Mesenchymal stem cell (in vitro differentiated cells and primary cell): ENCODE data around the gene UGT1A10.
"Not testable (repeated sequence)": the region's sequence is repeated elsewhere in the genome, so short reads cannot be mapped to it uniquely, and the experiment has no call there.

Experiments used
- DNase-seq: peaks from one replicate; pipeline ENCODE4 v3.0.0-alpha.2; 2013
- H2AFZ ChIP-seq: one replicate; pipeline ENCODE4 v1.6.1; 2013; ENCODE audit warnings: low read depth, mild to moderate bottlenecking, control low read depth, inconsistent platforms, low read length, moderate library complexity
- H2AK5ac ChIP-seq: 2 replicates; pipeline ENCODE4 v1.6.1; 2013; ENCODE audit warnings: low read length, moderate library complexity, mild to moderate bottlenecking, inconsistent platforms; ENCODE audit not compliant: severe bottlenecking
- H2BK120ac ChIP-seq: one replicate; pipeline ENCODE4 v1.6.1; 2013; ENCODE audit warnings: low read depth, mild to moderate bottlenecking, inconsistent platforms, low read length, moderate library complexity
- H2BK12ac ChIP-seq, 2 experiments: one replicate each; pipeline ENCODE4 v1.6.1; 2013; ENCODE audit warnings: inconsistent platforms in 2 of 2, low read length in 2 of 2, mild to moderate bottlenecking in 2 of 2, moderate library complexity in 2 of 2, control low read depth in 1 of 2
- H2BK15ac ChIP-seq: one replicate; pipeline ENCODE4 v1.6.1; 2013; ENCODE audit warnings: mild to moderate bottlenecking, low read depth, inconsistent platforms; ENCODE audit not compliant: poor library complexity, severe bottlenecking
- H2BK5ac ChIP-seq: 2 replicates; pipeline ENCODE4 v1.6.1; 2013; ENCODE audit warnings: low read depth, mild to moderate bottlenecking, low read length, control low read depth, inconsistent platforms; ENCODE audit not compliant: poor library complexity, severe bottlenecking
- H3K14ac ChIP-seq, 2 experiments: one replicate each; pipeline ENCODE4 v1.6.1; 2013; ENCODE audit warnings: inconsistent platforms in 2 of 2, low read length in 2 of 2, control low read depth in 1 of 2, mild to moderate bottlenecking in 1 of 2, moderate library complexity in 1 of 2
- H3K18ac ChIP-seq, 2 experiments: one replicate each; pipeline ENCODE4 v1.6.1; 2013; ENCODE audit warnings: inconsistent platforms in 2 of 2, low read length in 2 of 2, control low read depth in 1 of 2, low read depth in 1 of 2, mild to moderate bottlenecking in 1 of 2
- H3K23ac ChIP-seq, 2 experiments: one replicate each; pipeline ENCODE4 v1.6.1; 2013; ENCODE audit warnings: inconsistent platforms in 2 of 2, low read length in 2 of 2, mild to moderate bottlenecking in 2 of 2, moderate library complexity in 2 of 2, control low read depth in 1 of 2
- H3K27ac ChIP-seq: 2 replicates; pipeline ENCODE4 v1.5.1; 2013; ENCODE audit warnings: mild to moderate bottlenecking, moderate library complexity, low read length, control low read depth, inconsistent platforms; ENCODE audit not compliant: poor library complexity, severe bottlenecking
- H3K27me3 ChIP-seq, 2 experiments: 2 replicates each; pipeline versions ENCODE4 v1.6.1 to v1.7.0; 2013; ENCODE audit warnings: low read length in 2 of 2, mild to moderate bottlenecking in 2 of 2, moderate library complexity in 2 of 2, control low read depth in 1 of 2, inconsistent platforms in 1 of 2; ENCODE audit not compliant: control insufficient read depth in 1 of 2, insufficient read depth in 1 of 2
- H3K36me3 ChIP-seq, 2 experiments: 2 replicates each; pipeline versions ENCODE4 v1.6.1 to v1.7.0; 2013; ENCODE audit warnings: low read length in 2 of 2, control low read depth in 1 of 2, inconsistent platforms in 1 of 2, low read depth in 1 of 2, mild to moderate bottlenecking in 1 of 2; ENCODE audit not compliant: insufficient read depth in 2 of 2, control insufficient read depth in 1 of 2
- H3K4ac ChIP-seq, 2 experiments: one replicate each; pipeline ENCODE4 v1.6.1; 2013; ENCODE audit warnings: inconsistent platforms in 2 of 2, low read length in 2 of 2, mild to moderate bottlenecking in 2 of 2, moderate library complexity in 2 of 2, control low read depth in 1 of 2, low read depth in 1 of 2
- H3K4me1 ChIP-seq: 2 replicates; pipeline ENCODE4 v1.6.1; 2013; ENCODE audit warnings: low read depth, low read length, control low read depth; ENCODE audit not compliant: control insufficient read depth, insufficient read depth
- H3K4me2 ChIP-seq: 2 replicates; pipeline ENCODE4 v1.6.1; 2013; ENCODE audit warnings: low read length, mild to moderate bottlenecking, inconsistent platforms; ENCODE audit not compliant: poor library complexity, severe bottlenecking
- H3K4me3 ChIP-seq, 2 experiments: 2 replicates each; pipeline versions ENCODE4 v1.5.1 to v1.7.0; 2013; ENCODE audit warnings: low read length in 2 of 2, mild to moderate bottlenecking in 2 of 2, control low read depth in 1 of 2, low read depth in 1 of 2; ENCODE audit not compliant: insufficient read depth in 1 of 2
- H3K79me1 ChIP-seq: replicated peaks from 2 replicates; pipeline ENCODE4 v1.6.1; 2013; ENCODE audit warnings: mild to moderate bottlenecking, control low read depth, low read length, inconsistent platforms; ENCODE audit not compliant: poor library complexity, severe bottlenecking
- H3K9ac ChIP-seq: 2 replicates; pipeline ENCODE4 v1.7.0; 2013; ENCODE audit warnings: mild to moderate bottlenecking, low read length, moderate library complexity
- H3K9me3 ChIP-seq: 2 replicates; pipeline ENCODE4 v1.7.0; 2013; ENCODE audit warnings: mild to moderate bottlenecking, low read length; ENCODE audit not compliant: control insufficient read depth
- H4K8ac ChIP-seq: one replicate; pipeline ENCODE4 v1.6.1; 2013; ENCODE audit warnings: inconsistent platforms, mild to moderate bottlenecking, low read length, moderate library complexity
- H4K91ac ChIP-seq: one replicate; pipeline ENCODE4 v1.6.1; 2013; ENCODE audit warnings: mild to moderate bottlenecking, low read length, inconsistent platforms
- WGBS: methylation state at CpG from one replicate; pipeline ENCODE4 v1.1.7; 2013; ENCODE audit warnings: mixed read lengths; 5-methylcytosine and 5-hydroxymethylcytosine counted together

UGT1A10 gene

DNA sequence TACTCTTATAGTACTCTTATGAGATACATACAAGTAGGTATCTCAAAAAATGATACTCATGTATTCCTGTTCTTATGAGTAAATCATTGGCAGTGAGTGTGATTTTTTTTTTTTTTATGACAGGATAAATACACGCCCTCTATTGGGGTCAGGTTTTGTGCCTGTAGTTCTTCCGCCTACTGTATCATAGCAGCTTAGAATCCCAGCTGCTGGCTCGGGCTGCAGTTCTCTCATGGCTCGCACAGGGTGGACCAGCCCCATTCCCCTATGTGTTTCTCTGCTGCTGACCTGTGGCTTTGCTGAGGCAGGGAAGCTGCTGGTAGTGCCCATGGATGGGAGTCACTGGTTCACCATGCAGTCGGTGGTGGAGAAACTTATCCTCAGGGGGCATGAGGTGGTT, 18.8 kb upstream of the UGT1A10 start, which contains the start of gene UGT1A8:
TSS of gene UGT1A8 (plus strand) at position 158 of the 400 bp plus-strand sequence. CDS start at position 233, 75 bp downstream.
- not testable (repeated sequence) for H3K23ac ChIP-seq, H3K79me1 ChIP-seq, H4K8ac ChIP-seq, H3K27ac ChIP-seq, H2BK12ac ChIP-seq, H3K27me3 ChIP-seq, H4K91ac ChIP-seq, H3K4me2 ChIP-seq, H3K36me3 ChIP-seq, H3K4me1 ChIP-seq, H2AK5ac ChIP-seq, H3K9ac ChIP-seq, H2AFZ ChIP-seq, H3K18ac ChIP-seq, DNase-seq, H3K9me3 ChIP-seq, H2BK5ac ChIP-seq, H2BK120ac ChIP-seq, H2BK15ac ChIP-seq, H3K4me3 ChIP-seq, H3K4ac ChIP-seq, H3K14ac ChIP-seq
- 95% methylated on average over 4 of the region's 5 CpGs for WGBS

DNA sequence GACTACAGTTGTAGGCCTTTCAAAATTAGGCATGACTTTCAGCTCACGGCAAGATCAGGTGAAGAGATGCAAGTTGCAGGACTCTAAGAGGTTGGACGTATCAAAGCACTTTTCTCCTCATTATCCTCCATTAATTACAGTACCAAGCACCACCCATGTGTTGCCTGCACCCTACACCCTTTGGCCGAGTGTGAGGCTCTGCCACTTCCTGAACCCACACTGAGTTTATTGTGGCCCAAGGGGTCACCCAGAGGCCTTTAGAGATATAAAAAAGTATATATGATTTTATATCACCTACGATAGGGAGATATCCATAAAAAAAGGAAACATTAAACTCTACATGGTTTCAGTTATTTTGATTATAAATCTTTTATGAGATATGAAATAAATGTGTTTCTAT, 16.0 kb upstream of the UGT1A10 start:
- no peak for DNase-seq
- Histone ChIP-seq H3K4me1 (no peaks in the 10 kb centered on the region), H3K4me3 (no peak overlapping the region), H3K4ac (no peak overlapping the region), H3K14ac (no peak overlapping the region), H2AK5ac (no peak overlapping the region), H2BK12ac (no peak overlapping the region), H2AFZ (no peak overlapping the region), H3K9ac (no peak overlapping the region), H2BK5ac (no peak overlapping the region), H3K18ac (no peak overlapping the region), H4K91ac (no peak overlapping the region), H4K8ac (no peak overlapping the region), H2BK15ac (no peak overlapping the region), H3K9me3 (peaks cover 2% of the 10 kb centered on the region), H3K27me3 (peaks cover 0 to 4% of the 10 kb centered on the region in 2 experiments), H3K23ac (no peak overlapping the region), H3K4me2 (no peak overlapping the region), H3K36me3 (no peaks in the 10 kb centered on the region), H2BK120ac (no peak overlapping the region), H3K27ac (no peak overlapping the region), H3K79me1 (no peaks in the 10 kb centered on the region)
- 70% methylated on average over 3 of the region's 4 CpGs for WGBS

DNA sequence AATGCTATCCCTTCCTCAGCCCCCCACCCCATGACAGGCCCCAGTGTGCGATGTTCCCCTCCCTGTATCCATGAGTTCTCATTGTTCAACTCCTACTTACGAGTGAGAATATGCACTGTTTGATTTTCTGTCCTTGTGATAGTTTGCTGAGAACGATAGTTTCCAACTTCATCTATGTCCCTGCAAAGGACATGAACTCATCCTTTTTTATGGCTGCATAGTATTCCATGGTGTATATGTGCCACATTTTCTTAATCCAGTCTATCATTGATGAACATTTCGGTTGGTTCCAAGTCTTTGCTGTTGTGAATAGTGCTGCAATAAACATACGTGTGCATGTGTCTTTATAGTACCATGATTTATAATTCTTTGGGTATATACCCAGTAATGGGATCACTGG, 14.4 kb upstream of the UGT1A10 start:
- not testable (repeated sequence) for H2BK5ac ChIP-seq, H3K4me1 ChIP-seq, DNase-seq, H3K9ac ChIP-seq, H2BK120ac ChIP-seq, H3K4me3 ChIP-seq, H2BK15ac ChIP-seq, H2BK12ac ChIP-seq, H3K27ac ChIP-seq, H3K9me3 ChIP-seq, H2AK5ac ChIP-seq, H2AFZ ChIP-seq, H3K4me2 ChIP-seq, H3K14ac ChIP-seq, H3K27me3 ChIP-seq, H3K18ac ChIP-seq, H3K4ac ChIP-seq, H3K79me1 ChIP-seq, H4K8ac ChIP-seq, H3K36me3 ChIP-seq, H4K91ac ChIP-seq, H3K23ac ChIP-seq
- WGBS: 100% methylated on average over 1 of the region's 5 CpGs

DNA sequence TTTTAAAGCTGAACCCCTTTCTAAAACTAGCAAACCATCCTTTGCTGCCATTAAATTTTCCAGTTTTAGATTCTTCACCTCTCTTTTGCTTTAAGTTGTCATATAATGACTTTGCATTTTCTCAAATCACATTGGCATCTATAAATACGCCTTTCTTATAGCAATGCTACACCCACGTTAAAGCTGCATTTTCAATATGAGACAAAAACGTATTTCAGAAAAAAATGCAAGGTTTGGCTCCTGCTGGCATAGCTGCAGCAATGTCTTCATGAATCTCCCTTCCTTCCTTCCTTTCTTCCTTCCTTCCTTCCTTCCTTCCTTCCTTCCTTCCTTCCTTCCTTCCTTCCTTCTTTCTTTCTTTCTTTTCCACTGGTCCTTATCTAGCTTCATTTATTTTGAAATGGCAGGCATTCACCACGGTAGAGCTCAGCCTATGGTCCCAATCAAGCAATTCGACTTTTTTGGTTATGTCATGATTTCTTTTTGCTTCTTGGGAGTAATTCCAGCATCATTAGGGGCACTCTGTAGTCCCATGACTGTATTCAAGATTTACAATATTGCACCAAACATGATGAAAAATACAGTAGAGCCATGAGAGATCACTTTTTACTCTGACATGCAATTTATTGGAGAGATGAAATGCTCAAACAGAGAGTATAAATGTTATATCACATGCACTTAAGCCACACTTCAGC, 8.8 kb upstream of the UGT1A10 start:
- Histone ChIP-seq H3K36me3 (no peaks in the 10 kb centered on the region), H4K91ac (no peak overlapping the region), H3K9me3 (peaks cover 18% of the 10 kb centered on the region), H2BK15ac (no peak overlapping the region), H3K79me1 (no peaks in the 10 kb centered on the region), H3K18ac (no peak overlapping the region), H2AK5ac (no peak overlapping the region), H3K4me3 (no peak overlapping the region), H3K4me2 (no peak overlapping the region), H2BK120ac (no peak overlapping the region), H3K27me3 (peaks cover 0 to 8% of the 10 kb centered on the region in 2 experiments), H2AFZ (no peak overlapping the region), H2BK12ac (no peak overlapping the region), H3K23ac (no peak overlapping the region), H3K14ac (no peak overlapping the region), H3K27ac (no peak overlapping the region), H2BK5ac (no peak overlapping the region), H3K4me1 (no peaks in the 10 kb centered on the region), H3K9ac (no peak overlapping the region), H4K8ac (no peak overlapping the region), H3K4ac (no peak overlapping the region)
- DNase-seq: no peak
- 26% methylated on average over 5 of the region's 5 CpGs for WGBS
